ENCODE results near the gene HTRA3. TPM values are rescaled to one million over a fixed set of nuclear protein-coding genes. Genes with fewer than 3 reads are reported as not detected.

The HTRA3 gene
- total RNA-seq, 1 donor from 2014 or later = 3.5 TPM

GRCh38 chr4:8237256-8237989, 32.1 kb upstream of the HTRA3 start:
- Mint-ChIP-seq H3K36me3 (ENCODE audit: low read depth) (no peaks in the 10 kb centered on the region), H3K9me3 (ENCODE audit: low read depth) (no peaks in the 10 kb centered on the region), H3K4me1 (ENCODE audit: low read depth) (peaks cover 2% of the 10 kb centered on the region), H3K4me3 (ENCODE audit: unreplicated experiment) (no peak overlapping the region), H3K27me3 (ENCODE audit: low read depth) (no peaks in the 10 kb centered on the region), H3K27ac (ENCODE audit: unreplicated experiment) (no peak overlapping the region)
- TF ChIP-seq CTCF (IDR thresholded peaks at IDR 0.05) = no peak
- no peak for DNase-seq (ENCODE audit: low spot score)

- no peaks in the 10 kb centered on the region for H3K36me3 Mint-ChIP-seq (ENCODE audit: low read depth)
- H3K4me1 Mint-ChIP-seq (ENCODE audit: low read depth) = peaks cover 4% of the 10 kb centered on the region
- no peak for TF ChIP-seq CTCF (IDR thresholded peaks at IDR 0.05)
- no peaks in the 10 kb centered on the region for H3K27me3 Mint-ChIP-seq (ENCODE audit: low read depth)
- DNase-seq (ENCODE audit: low spot score) = no peak
- no peaks in the 10 kb centered on the region for H3K9me3 Mint-ChIP-seq (ENCODE audit: low read depth)
- no peak overlapping the region for H3K4me3 Mint-ChIP-seq (ENCODE audit: unreplicated experiment)
- no peak overlapping the region for H3K27ac Mint-ChIP-seq (ENCODE audit: unreplicated experiment)
These were observed 31.5 kb upstream of the HTRA3 start for GRCh38 chr4:8238036-8238511.

- no peak for DNase-seq (ENCODE audit: low spot score)
- Mint-ChIP-seq H3K4me1 (ENCODE audit: low read depth) (peaks cover 4% of the 10 kb centered on the region), H3K4me3 (ENCODE audit: unreplicated experiment) (no peak overlapping the region), H3K36me3 (ENCODE audit: low read depth) (no peaks in the 10 kb centered on the region), H3K27ac (ENCODE audit: unreplicated experiment) (no peak overlapping the region), H3K27me3 (ENCODE audit: low read depth) (no peaks in the 10 kb centered on the region), H3K9me3 (ENCODE audit: low read depth) (no peaks in the 10 kb centered on the region)
- peak; percentile 73 for TF ChIP-seq CTCF (IDR thresholded peaks at IDR 0.05)
These were observed 31.0 kb upstream of the HTRA3 start for GRCh38 chr4:8238515-8239053.

- DNase-seq (ENCODE audit: low spot score) = no peak
- no peak overlapping the region for H3K4me3 Mint-ChIP-seq (ENCODE audit: unreplicated experiment)
- TF ChIP-seq CTCF (IDR thresholded peaks at IDR 0.05) = no peak
- H3K4me1 Mint-ChIP-seq (ENCODE audit: low read depth) = peaks cover 4% of the 10 kb centered on the region
- no peaks in the 10 kb centered on the region for H3K27me3 Mint-ChIP-seq (ENCODE audit: low read depth)
- H3K27ac Mint-ChIP-seq (ENCODE audit: unreplicated experiment) = no peak overlapping the region
- H3K9me3 Mint-ChIP-seq (ENCODE audit: low read depth) = no peaks in the 10 kb centered on the region
- H3K36me3 Mint-ChIP-seq (ENCODE audit: low read depth) = no peaks in the 10 kb centered on the region
These were observed 30.3 kb upstream of the HTRA3 start for GRCh38 chr4:8239226-8239625.

- no peaks in the 10 kb centered on the region for H3K36me3 Mint-ChIP-seq (ENCODE audit: low read depth)
- peaks cover 4% of the 10 kb centered on the region for H3K4me1 Mint-ChIP-seq (ENCODE audit: low read depth)
- peak; percentile 86 for DNase-seq (ENCODE audit: low spot score)
- no peaks in the 10 kb centered on the region for H3K27me3 Mint-ChIP-seq (ENCODE audit: low read depth)
- no peak overlapping the region for H3K4me3 Mint-ChIP-seq (ENCODE audit: unreplicated experiment)
- H3K9me3 Mint-ChIP-seq (ENCODE audit: low read depth) = no peaks in the 10 kb centered on the region
- H3K27ac Mint-ChIP-seq (ENCODE audit: unreplicated experiment) = no peak overlapping the region
- no peak for TF ChIP-seq CTCF (IDR thresholded peaks at IDR 0.05)
These were observed 29.9 kb upstream of the HTRA3 start for GRCh38 chr4:8239661-8240060.

Measured in chondrocyte (in vitro differentiated cells).